Activated CD4-positive, alpha-beta T cell treated with anti-CD3 and anti-CD28 coated beads for 48 hours (primary cell): Measurements from ENCODE around the gene ESR2.
A peak's percentile ranks its signal among the peaks of the same experiment; 100 is the strongest.
"Not testable (repeated sequence)": the region's sequence is repeated elsewhere in the genome, so short reads cannot be mapped to it uniquely, and the experiment has no call there.

Experiments used
- DNase-seq: peaks from one replicate; pipeline ENCODE4 v3.0.0-alpha.2; 2020

Gene ESR2

GRCh38 chr14:64293976-64294671 lies at the start of gene ESR2:
TSS of gene ESR2 (minus strand) at chr14:64294371. CDS start at chr14:64282985, 11,386 bp downstream.
- no peak for DNase-seq

- no peak for DNase-seq
Observed at GRCh38 chr14:64340560-64341196, 46.5 kb upstream of the ESR2 start.

DNA sequence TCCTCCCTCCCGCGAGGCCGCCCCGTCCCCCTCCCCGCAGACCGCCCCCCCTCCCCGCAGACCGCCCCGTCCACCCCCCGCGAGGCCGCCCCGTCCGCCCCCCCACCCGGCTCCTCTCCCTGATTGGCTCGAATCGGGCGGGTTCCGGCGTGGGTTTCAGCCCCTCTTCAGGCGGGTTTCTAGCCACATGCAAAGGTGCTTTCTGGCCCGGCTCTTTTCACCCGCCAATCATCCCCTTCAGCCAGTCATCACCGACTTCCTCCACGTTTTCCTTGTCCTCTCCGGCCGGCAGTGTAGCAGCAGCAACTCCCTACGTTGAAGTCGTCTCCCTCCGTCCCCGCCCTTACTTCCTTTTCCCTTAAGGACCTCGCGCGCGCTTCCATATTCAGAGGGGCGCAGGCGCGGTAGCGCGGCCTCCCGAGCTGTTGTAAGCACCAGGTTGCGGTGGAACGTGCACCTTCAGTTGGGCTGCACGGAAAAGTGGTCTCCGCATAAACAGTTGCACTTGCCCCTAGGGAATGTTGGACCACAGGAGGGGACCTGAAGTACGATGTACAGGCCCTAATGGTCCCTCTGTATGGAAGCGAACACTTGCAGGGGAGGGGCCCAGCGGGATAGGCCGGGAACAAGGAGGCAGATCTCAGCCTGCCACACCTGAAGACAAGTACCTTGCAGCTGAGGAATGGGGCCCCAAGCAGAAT lies 44.6 kb upstream of the ESR2 start:
- peak; percentile 92 for DNase-seq

DNA sequence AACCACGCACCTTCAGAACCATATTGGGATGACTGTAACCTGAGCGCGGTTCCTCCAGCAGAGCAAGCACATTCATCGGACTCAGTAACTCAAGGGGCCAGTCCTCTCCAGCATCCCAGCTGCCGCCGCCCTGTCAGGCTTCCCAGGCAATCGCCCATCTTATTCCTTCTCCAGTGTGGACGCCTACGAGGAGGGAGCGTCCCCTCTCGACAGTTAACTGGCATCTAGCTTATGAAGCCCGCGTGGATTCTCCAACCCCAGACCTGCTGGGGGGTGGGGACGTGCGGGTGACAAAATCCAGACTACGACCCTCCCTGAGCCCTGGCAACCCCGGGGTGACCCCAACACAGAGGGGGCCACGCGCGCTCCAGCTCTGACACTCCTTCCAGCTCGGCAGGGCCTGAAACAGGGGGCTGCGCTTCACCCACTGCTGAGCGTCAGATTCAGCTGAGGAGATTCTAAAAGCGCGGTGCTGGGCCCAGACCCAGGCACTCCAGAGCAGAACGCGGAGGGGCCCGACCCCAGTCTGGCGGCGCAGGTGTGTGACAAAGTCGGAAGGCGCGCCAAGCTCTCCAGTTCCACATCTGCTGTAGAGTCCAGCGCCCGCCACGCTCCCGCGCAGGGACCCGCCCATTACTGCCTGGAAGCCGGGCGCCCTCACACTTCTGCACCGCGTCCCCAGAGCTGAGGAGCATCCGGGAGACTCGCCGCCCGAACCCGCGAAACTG lies 43.9 kb upstream of the ESR2 start:
- DNase-seq = no peak

DNA sequence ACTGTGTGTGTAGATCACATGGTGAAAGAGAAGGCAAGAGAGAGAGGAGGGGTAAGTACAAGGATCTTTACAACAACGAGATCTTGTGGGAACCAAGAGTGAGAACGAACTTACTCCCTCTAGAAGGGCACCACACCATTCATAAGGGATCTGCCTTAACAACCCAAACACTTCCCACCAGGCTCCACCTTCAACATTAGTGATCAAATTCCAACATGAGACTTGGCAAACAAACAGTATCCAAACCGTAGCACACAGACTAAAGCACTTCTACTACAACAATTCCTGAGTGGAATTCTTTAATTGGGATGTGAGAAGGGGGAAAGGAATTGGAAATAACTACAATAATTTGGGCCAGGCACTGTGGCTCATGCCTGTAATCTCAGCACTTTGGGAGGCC lies 35.0 kb upstream of the ESR2 start:
- no peak for DNase-seq

DNA sequence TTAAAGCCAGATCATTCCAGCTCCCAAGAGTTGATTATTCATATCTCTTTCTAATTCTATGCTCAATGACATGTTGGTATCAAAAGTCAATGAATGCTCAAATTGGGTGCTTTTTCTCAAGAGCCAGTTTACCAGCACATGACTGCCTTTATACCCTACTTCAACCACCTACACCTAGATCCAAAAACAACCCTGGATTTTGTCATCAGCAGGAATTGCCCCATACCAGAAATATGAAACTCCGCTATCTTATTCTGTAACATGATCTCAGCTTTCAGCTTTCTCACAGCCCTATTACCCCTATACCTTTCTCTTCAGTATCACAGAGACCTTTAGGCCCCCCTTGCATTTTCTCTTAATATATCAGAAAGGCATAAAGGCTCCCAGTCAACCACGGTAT lies 32.3 kb upstream of the ESR2 start:
- DNase-seq = no peak

GRCh38 chr14:64324895-64325294 lies 30.7 kb upstream of the ESR2 start:
- DNase-seq = no peak

- DNase-seq = no peak
Observed at GRCh38 chr14:64324461-64324860, 30.3 kb upstream of the ESR2 start.

GRCh38 chr14:64320362-64320761 lies 26.2 kb upstream of the ESR2 start:
- DNase-seq = not testable (repeated sequence)

GRCh38 chr14:64318695-64319094 lies 24.5 kb upstream of the ESR2 start:
- not testable (repeated sequence) for DNase-seq

DNA sequence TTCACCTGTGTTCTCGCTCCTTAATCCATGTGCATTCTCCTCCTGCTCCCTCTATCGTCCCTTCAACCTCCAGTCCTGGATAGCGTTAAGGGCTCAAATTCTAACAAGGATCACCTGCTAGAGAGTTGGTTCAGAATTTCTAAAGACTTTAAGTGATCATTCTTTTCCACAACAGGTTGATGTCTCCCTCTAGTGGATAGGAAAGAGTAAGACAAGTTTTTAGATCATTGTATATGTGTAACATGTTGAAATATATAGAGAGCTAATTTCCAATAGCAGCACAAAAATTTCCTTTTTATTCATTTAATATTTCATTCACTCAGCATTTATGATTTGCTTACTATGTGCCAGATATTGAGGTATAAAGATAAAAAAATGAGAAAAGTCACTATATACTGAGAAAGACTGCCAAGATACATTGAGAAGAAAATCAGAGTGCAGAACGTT lies 9.3 kb upstream of the ESR2 start:
- no peak for DNase-seq

GRCh38 chr14:64298773-64299172 lies 4.6 kb upstream of the ESR2 start:
- no peak for DNase-seq

GRCh38 chr14:64296561-64296960 lies 2.4 kb upstream of the ESR2 start:
- no peak for DNase-seq

DNA sequence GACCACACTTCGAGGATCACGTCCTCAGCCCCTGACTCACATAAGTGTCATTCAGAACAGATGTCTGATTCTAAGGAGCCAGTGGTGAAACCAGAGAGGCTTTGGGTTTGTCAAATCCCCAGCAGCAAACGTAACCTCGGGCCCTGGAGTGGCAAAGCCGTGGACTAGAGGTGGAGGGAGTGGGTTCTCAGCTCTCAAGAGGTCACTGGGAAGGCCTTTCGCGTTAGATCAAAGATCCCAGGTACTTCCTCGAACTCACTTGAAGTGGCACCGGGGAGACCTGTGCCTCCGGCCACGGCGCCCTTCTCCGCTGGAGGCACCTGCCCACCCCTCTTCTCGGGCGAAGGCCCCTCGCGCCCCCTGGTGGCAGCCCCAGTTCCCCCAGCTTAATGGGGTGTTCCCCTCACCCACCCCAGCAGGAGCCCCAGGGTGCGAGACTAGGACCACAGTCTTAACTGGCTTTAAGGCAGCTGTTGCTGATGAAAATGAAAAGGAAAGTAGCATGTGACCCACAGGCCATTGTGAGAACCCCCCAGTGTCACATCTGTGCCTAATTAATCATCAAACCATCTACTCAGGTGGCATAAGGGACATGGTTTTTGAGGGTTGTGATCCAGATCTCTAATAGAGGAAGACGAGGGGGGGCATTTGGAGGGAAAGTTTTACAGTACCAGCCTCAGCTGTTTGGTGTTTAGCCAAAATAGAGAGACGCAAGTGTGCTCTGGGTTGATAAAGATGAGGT lies 672 bp upstream of the ESR2 start:
- DNase-seq = peak; percentile 93

GRCh38 chr14:64292197-64292596 lies 2.0 kb downstream of the ESR2 start:
- peak; percentile 17 for DNase-seq

DNA sequence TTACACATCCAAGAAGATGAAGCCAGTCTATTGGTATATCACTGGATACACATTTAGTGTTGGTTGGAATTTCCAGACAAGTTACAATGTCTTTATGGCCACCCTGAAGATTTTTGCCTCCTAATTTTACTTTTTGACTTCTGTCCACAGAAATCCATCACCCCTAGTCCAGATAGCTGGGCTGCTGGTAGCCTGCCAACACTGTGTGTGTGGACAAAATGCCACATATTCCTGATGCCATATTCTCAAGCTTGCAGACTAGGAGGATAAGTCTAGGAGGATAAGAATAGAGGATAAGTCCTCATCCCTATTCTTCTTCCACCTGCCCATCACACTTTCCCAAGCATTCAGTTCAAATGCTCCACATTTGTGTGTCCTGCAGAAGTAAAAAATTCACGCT lies 4.6 kb downstream of the ESR2 start:
- DNase-seq = no peak

GRCh38 chr14:64281805-64282204 lies 12.4 kb downstream of the ESR2 start:
- DNase-seq = no peak

- peak; percentile 56 for DNase-seq
Observed at GRCh38 chr14:64279704-64280668, 14.2 kb downstream of the ESR2 start.

DNA sequence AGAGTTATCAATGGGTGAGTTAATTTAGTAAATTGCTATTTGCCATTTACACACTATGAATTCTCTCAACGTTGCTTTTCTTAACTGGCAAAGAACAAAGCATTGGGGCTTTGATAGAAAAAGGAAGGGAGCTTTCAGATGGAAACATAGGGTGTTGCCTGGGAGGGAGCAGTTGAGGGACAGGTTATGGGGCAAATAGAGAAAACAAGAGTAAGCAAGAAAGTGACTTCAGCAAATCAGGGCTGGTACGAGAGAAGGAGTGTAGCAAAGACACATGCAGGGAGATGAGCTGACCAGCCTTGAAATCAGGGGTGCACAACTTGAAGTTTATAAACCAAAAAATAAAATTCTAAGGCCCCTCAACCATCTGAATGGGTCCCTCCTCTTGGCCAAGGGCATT lies 15.7 kb downstream of the ESR2 start:
- DNase-seq = no peak

DNA sequence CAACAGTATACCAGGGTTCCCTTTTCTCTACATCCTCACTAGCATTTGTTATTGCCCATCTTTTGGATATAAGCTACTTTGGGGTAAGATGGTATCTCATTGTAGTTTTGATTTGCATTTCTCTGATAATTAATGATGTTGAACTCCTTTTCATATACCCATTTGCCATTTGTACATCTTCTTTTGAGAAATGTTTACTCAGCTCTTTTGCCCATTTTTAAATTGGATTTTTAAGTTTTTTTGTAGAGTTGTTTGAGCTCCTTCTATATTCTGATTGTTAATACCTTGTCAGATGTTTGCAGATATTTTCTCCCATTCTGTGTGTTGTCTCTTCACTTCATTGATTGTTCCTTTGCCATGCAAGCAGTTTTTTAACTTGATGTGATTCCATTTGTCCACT lies 22.2 kb downstream of the ESR2 start:
- no peak for DNase-seq

GRCh38 chr14:64266239-64266638 lies 27.9 kb downstream of the ESR2 start:
- no peak for DNase-seq
